ENCODE measurements around the gene SBK1.

GRCh38 chr16:28301154-28301553 is 8.8 kb downstream of the SBK1 start:
- TF ChIP-seq CTCF (IDR thresholded peaks at IDR 0.05; ENCODE audit: insufficient read depth, low read depth, low read length): no peak
- TF ChIP-seq EZH2 (IDR thresholded peaks at IDR 0.05; ENCODE audit: insufficient read depth, low read length): no peak
